ENCODE measurements around the gene TBC1D13. TPM values are rescaled to one million over a fixed set of nuclear protein-coding genes. Genes with fewer than 3 reads are reported as not detected.

Gene TBC1D13
- total and polyA plus RNA-seq, 2 of the 13 experiments (the other 11 are each of a cell fraction or from before 2014, with no cell fraction given) = 17.9 to 19.7 TPM

DNA sequence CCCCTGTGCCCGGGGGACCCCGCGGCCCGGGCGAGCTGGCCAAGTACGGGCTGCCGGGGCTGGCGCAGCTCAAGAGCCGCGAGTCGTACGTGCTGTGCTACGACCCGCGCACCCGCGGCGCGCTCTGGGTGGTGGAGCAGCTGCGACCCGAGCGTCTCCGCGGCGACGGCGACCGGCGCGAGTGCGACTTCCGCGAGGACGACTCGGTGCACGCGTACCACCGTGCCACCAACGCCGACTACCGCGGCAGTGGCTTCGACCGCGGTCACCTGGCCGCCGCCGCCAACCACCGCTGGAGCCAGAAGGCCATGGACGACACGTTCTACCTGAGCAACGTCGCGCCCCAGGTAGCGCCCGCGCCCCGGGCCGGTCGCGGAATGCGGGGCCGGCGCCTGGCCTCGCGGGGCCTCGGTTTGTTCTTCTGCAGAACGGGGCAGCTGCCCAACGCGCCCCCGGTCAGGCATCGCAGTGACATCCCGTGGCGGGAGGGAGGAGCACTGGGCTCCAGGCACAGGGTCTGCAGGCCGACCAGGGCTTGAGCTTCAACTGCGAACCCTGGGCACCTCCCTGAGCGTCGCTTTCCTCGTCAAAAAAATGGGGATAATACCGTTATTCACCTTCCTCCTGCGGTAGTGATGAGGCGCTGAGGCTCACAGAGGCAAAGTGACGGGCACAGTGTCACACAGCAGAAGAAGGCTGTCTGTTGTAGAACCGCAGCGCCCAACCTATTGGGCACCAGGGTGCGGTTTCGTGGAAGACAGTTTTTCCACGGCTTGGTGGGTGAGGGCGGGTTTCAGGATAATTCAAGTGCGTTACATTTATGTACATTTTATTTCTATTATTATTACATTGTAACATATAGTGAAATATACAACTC, 32.0 kb downstream of the TBC1D13 start (continued):
- no peak for TF ChIP-seq DMTF1 (CRISPR knock-in tag; IDR thresholded peaks at IDR 0.05)
- no peak for TF ChIP-seq NFATC3 (CRISPR knock-in tag; IDR thresholded peaks at IDR 0.05)
- no peak; the same call in 1 of the 2 replicates for TF ChIP-seq ZSCAN25 (CRISPR knock-in tag; IDR thresholded peaks at IDR 0.05)
- no peak for TF ChIP-seq NFYB (CRISPR knock-in tag; IDR thresholded peaks at IDR 0.05)
- TF ChIP-seq RFXAP (CRISPR knock-in tag; IDR thresholded peaks at IDR 0.05; ENCODE audit: borderline replicate concordance) = 0 out of 2 replicates have a peak, but pooled peaks have one; percentile 47
- TF ChIP-seq NONO (IDR thresholded peaks at IDR 0.05) = no peak
- TF ChIP-seq NONO (CRISPR knock-in tag; conservative IDR thresholded peaks at IDR 0.05) = no peak
- TF ChIP-seq MTERF4 (CRISPR knock-in tag; IDR thresholded peaks at IDR 0.05) = peak; percentile 88; the same call in 1 of the 2 replicates
- TF ChIP-seq ZNF574 (CRISPR knock-in tag; IDR thresholded peaks at IDR 0.05) = no peak
- TF ChIP-seq ZNF564 (CRISPR knock-in tag; IDR thresholded peaks at IDR 0.05) = peak; percentile 56; the same call in 1 of the 2 replicates
- no peak for TF ChIP-seq TBX3 (IDR thresholded peaks at IDR 0.05; ENCODE audit: borderline replicate concordance)
- TF ChIP-seq, protein P1, sequence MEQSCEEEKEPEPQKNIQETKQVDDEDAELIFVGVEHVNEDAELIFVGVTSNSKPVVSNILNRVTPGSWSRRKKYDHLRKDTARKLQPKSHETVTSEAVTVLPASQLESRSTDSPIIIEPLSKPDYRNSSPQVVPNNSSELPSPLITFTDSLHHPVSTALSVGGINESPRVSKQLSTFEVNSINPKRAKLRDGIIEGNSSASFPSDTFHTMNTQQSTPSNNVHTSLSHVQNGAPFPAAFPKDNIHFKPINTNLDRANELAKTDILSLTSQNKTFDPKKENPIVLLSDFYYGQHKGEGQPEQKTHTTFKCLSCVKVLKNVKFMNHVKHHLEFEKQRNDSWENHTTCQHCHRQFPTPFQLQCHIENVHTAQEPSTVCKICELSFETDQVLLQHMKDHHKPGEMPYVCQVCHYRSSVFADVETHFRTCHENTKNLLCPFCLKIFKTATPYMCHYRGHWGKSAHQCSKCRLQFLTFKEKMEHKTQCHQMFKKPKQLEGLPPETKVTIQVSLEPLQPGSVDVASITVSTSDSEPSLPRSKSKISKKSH (CRISPR knock-in tag; IDR thresholded peaks at IDR 0.05; ENCODE audit: borderline replicate concordance) = no peak
- no peak for TF ChIP-seq HNF4A (CRISPR knock-in tag; IDR thresholded peaks at IDR 0.05)
- TF ChIP-seq CAMTA2 (CRISPR knock-in tag; IDR thresholded peaks at IDR 0.05; ENCODE audit: borderline replicate concordance) = peak; percentile 75; the same call in 1 of the 2 replicates
- TF ChIP-seq ZNF570 (CRISPR knock-in tag; IDR thresholded peaks at IDR 0.05; ENCODE audit: borderline replicate concordance) = no peak
- TF ChIP-seq, protein P2, sequence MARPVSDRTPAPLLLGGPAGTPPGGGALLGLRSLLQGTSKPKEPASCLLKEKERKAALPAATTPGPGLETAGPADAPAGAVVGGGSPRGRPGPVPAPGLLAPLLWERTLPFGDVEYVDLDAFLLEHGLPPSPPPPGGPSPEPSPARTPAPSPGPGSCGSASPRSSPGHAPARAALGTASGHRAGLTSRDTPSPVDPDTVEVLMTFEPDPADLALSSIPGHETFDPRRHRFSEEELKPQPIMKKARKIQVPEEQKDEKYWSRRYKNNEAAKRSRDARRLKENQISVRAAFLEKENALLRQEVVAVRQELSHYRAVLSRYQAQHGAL (CRISPR knock-in tag; IDR thresholded peaks at IDR 0.05; ENCODE audit: not compliant biosample characterization) = no peak
- no peak; the same call in 1 of the 2 replicates for TF ChIP-seq ZNF780A (CRISPR knock-in tag; IDR thresholded peaks at IDR 0.05)
